OCI-LY3 (cell line): Measurements from ENCODE around the gene GRB14.
"Not testable (repeated sequence)": the region's sequence is repeated elsewhere in the genome, so short reads cannot be mapped to it uniquely, and the experiment has no call there.

Experiments used
- H2AFZ ChIP-seq: fragments of 200-600, 300-600 bp; shearing (Covaris generic); 2 replicates; pipeline ENCODE4 v1.6.0; 2014; ENCODE audit warnings: antibody characterized with exemption, low read depth, low read length
- H3K27ac ChIP-seq: fragments of 200-600, 300-600 bp; sonication (generic); 2 replicates; pipeline ENCODE4 v1.5.1; 2014; ENCODE audit warnings: mild to moderate bottlenecking, low read length, moderate library complexity, mixed read lengths
- H3K27me3 ChIP-seq: fragments of 200-600, 300-600 bp; sonication (generic); 2 replicates; pipeline ENCODE4 v1.6.1; 2014; ENCODE audit warnings: low read depth, low read length, mixed read lengths
- H3K36me3 ChIP-seq: fragments of 200-600, 300-600 bp; sonication (generic); replicated peaks from 2 replicates; pipeline ENCODE3; 2014; ENCODE audit warnings: low read depth, low read length, mixed read lengths
- H3K4me1 ChIP-seq: fragments of 300-600, 200-600 bp; sonication (generic); 2 replicates; pipeline ENCODE4 v1.6.1; 2014; ENCODE audit warnings: low read length, mixed read lengths
- H3K4me2 ChIP-seq: fragments of 200-600, 300-600 bp; sonication (generic); 2 replicates; pipeline ENCODE4 v1.6.1; 2014; ENCODE audit warnings: low read length, mixed read lengths
- H3K4me3 ChIP-seq: fragments of 300-600, 200-600 bp; sonication (generic); 2 replicates; pipeline ENCODE4 v1.5.1; 2014; ENCODE audit warnings: antibody characterized with exemption, mild to moderate bottlenecking, low read length, moderate library complexity
- H3K79me2 ChIP-seq: fragments of 300-600, 200-600 bp; shearing (Covaris generic); 2 replicates; pipeline ENCODE4 v1.6.1; 2014; ENCODE audit warnings: mild to moderate bottlenecking, low read length, mixed read lengths
- H3K9ac ChIP-seq: fragments of 300-600, 200-600 bp; shearing (Covaris generic); 2 replicates; pipeline ENCODE4 v1.6.0; 2014; ENCODE audit warnings: mild to moderate bottlenecking, low read length, moderate library complexity
- H3K9me3 ChIP-seq: fragments of 200-600, 300-600 bp; shearing (Covaris generic); 2 replicates; pipeline ENCODE4 v1.6.1; 2014; ENCODE audit warnings: low read length, mixed read lengths; ENCODE audit not compliant: insufficient read depth
- H4K20me1 ChIP-seq: fragments of 200-600, 300-600 bp; sonication (generic); 2 replicates; pipeline ENCODE4 v1.6.1; 2016; ENCODE audit warnings: low read length, mixed read lengths; ENCODE audit not compliant: insufficient read depth
- EZH2phosphoT487 ChIP-seq: fragments of 200-600 bp; shearing (Covaris generic); IDR thresholded peaks from 2 replicates; pipeline ENCODE4 v1.6.1; 2018; ENCODE audit warnings: antibody characterized with exemption, mixed run types, low read depth
- TF ChIP-seq, protein P1 (sequence below): fragments of 200-600, 300-600 bp; sonication (generic); IDR thresholded peaks from 2 replicates; pipeline ENCODE4 v1.5.1; 2014; ENCODE audit warnings: antibody characterized with exemption, low read length, low read depth

GRB14 gene

GRCh38 chr2:164642946-164643555, 21.8 kb upstream of the GRB14 start:
- Histone ChIP-seq H3K4me2 (no peak overlapping the region), H3K4me3 (no peak overlapping the region), H3K79me2 (no peaks in the 10 kb centered on the region), H3K4me1 (no peaks in the 10 kb centered on the region), H3K9ac (no peak overlapping the region), H4K20me1 (no peaks in the 10 kb centered on the region), H3K36me3 (no peaks in the 10 kb centered on the region), H2AFZ (no peak overlapping the region), H3K27ac (no peak overlapping the region), H3K27me3 (no peaks in the 10 kb centered on the region), H3K9me3 (no peaks in the 10 kb centered on the region)
- TF ChIP-seq, protein P1, sequence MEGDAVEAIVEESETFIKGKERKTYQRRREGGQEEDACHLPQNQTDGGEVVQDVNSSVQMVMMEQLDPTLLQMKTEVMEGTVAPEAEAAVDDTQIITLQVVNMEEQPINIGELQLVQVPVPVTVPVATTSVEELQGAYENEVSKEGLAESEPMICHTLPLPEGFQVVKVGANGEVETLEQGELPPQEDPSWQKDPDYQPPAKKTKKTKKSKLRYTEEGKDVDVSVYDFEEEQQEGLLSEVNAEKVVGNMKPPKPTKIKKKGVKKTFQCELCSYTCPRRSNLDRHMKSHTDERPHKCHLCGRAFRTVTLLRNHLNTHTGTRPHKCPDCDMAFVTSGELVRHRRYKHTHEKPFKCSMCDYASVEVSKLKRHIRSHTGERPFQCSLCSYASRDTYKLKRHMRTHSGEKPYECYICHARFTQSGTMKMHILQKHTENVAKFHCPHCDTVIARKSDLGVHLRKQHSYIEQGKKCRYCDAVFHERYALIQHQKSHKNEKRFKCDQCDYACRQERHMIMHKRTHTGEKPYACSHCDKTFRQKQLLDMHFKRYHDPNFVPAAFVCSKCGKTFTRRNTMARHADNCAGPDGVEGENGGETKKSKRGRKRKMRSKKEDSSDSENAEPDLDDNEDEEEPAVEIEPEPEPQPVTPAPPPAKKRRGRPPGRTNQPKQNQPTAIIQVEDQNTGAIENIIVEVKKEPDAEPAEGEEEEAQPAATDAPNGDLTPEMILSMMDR = no peak
- TF ChIP-seq EZH2phosphoT487 = no peak

DNA sequence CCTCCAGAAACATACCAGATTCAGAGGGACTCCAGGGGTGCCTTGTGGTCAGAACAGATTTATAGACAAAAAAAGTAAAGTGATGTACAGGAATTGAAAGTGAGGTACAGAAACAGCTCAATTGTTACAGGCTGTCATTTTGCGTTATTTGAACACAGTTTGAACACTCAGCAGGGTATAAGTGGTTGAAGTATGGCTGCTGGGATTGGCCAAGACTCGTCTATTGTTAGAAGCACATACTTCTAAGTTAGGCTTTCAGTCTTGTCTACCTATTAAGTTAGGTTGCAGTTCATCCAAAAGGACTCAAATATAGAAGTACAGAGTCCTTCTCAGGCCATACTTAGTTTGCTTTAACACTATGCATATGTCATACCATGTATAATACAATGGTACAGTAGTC, 21.0 kb upstream of the GRB14 start:
- Histone ChIP-seq H3K9ac (no peak overlapping the region), H4K20me1 (no peaks in the 10 kb centered on the region), H3K79me2 (no peaks in the 10 kb centered on the region), H2AFZ (no peak overlapping the region), H3K4me3 (no peak overlapping the region), H3K9me3 (no peaks in the 10 kb centered on the region), H3K36me3 (no peaks in the 10 kb centered on the region), H3K27me3 (no peaks in the 10 kb centered on the region), H3K4me2 (no peak overlapping the region), H3K4me1 (no peaks in the 10 kb centered on the region), H3K27ac (no peak overlapping the region)
- TF ChIP-seq, protein P1 = no peak
- no peak for TF ChIP-seq EZH2phosphoT487

GRCh38 chr2:164628319-164628718, 7.0 kb upstream of the GRB14 start:
- H4K20me1 ChIP-seq, H3K4me1 ChIP-seq, H3K27ac ChIP-seq, H3K9ac ChIP-seq, H3K9me3 ChIP-seq, H3K4me3 ChIP-seq, H3K79me2 ChIP-seq, H2AFZ ChIP-seq, H3K27me3 ChIP-seq, H3K4me2 ChIP-seq, H3K36me3 ChIP-seq: not testable (repeated sequence)

GRCh38 chr2:164625378-164625971, 4.2 kb upstream of the GRB14 start:
- Histone ChIP-seq H3K27me3 (no peaks in the 10 kb centered on the region), H4K20me1 (no peaks in the 10 kb centered on the region), H3K36me3 (no peaks in the 10 kb centered on the region), H3K4me1 (no peaks in the 10 kb centered on the region), H3K9me3 (no peaks in the 10 kb centered on the region), H3K79me2 (no peaks in the 10 kb centered on the region), H3K4me3 (no peak overlapping the region), H2AFZ (no peak overlapping the region), H3K27ac (no peak overlapping the region), H3K9ac (no peak overlapping the region), H3K4me2 (no peak overlapping the region)
- TF ChIP-seq, protein P1 = no peak
- TF ChIP-seq EZH2phosphoT487 = no peak
